Ramos (cell line): Measurements from ENCODE around the gene TMC1.

ENCODE experiments used
- in situ Hi-C: fragments of 300-500 bp; cut with MboI; formaldehyde crosslinking; loops from one replicate; pipeline ENCODE4 v1.14.3; 2022; ENCODE audit warnings: low sequenced_read_pairs; ENCODE audit not compliant: unreplicated experiment

The TMC1 gene

GRCh38 chr9:72800328-72800994, 279.1 kb downstream of the TMC1 start:
- in situ Hi-C loops: loop anchor here (25.0 kb wide), 2 partner anchors 513 to 738 kb away; partner anchors contain the start of gene C9orf57

GRCh38 chr9:72805238-72805637, 283.8 kb downstream of the TMC1 start:
- in situ Hi-C loops: loop anchor here (25.0 kb wide), 2 partner anchors 518 to 743 kb away; partner anchors contain the start of gene C9orf57

- in situ Hi-C loops: loop anchor here (25.0 kb wide), 2 partner anchors 519 to 744 kb away; partner anchors contain the start of gene C9orf57
Measured at GRCh38 chr9:72806313-72806809, 285.0 kb downstream of the TMC1 start.

- in situ Hi-C loops: loop anchor here (25.0 kb wide), 2 partner anchors 521 to 746 kb away; partner anchors contain the start of gene C9orf57
Measured at GRCh38 chr9:72807765-72808445, 286.5 kb downstream of the TMC1 start.

- in situ Hi-C loops: loop anchor here (25.0 kb wide), 2 partner anchors 521 to 746 kb away; partner anchors contain the start of gene C9orf57
Measured at GRCh38 chr9:72808446-72808768, 287.0 kb downstream of the TMC1 start.

GRCh38 chr9:72809586-72809985, 288.2 kb downstream of the TMC1 start:
- in situ Hi-C loops: loop anchor here (25.0 kb wide), 2 partner anchors 522 to 747 kb away; partner anchors contain the start of gene C9orf57

GRCh38 chr9:72812559-72813111, 291.2 kb downstream of the TMC1 start:
- in situ Hi-C loops: loop anchor here (25.0 kb wide), 2 partner anchors 525 to 750 kb away; partner anchors contain the start of gene C9orf57

GRCh38 chr9:72813544-72813943, 292.1 kb downstream of the TMC1 start:
- in situ Hi-C loops: loop anchor here (25.0 kb wide), 2 partner anchors 526 to 751 kb away; partner anchors contain the start of gene C9orf57

GRCh38 chr9:72814083-72814597, 292.7 kb downstream of the TMC1 start:
- in situ Hi-C loops: loop anchor here (25.0 kb wide), 2 partner anchors 527 to 752 kb away; partner anchors contain the start of gene C9orf57

- in situ Hi-C loops: loop anchor here (25.0 kb wide), 2 partner anchors 529 to 754 kb away; partner anchors contain the start of gene C9orf57
Measured at GRCh38 chr9:72816666-72817065, 295.3 kb downstream of the TMC1 start.

GRCh38 chr9:72817413-72817812, 296.0 kb downstream of the TMC1 start:
- in situ Hi-C loops: loop anchor here (25.0 kb wide), 2 partner anchors 530 to 755 kb away; partner anchors contain the start of gene C9orf57

GRCh38 chr9:72818385-72818784, 297.0 kb downstream of the TMC1 start:
- in situ Hi-C loops: loop anchor here (25.0 kb wide), 2 partner anchors 531 to 756 kb away; partner anchors contain the start of gene C9orf57

GRCh38 chr9:72823971-72824370, 302.6 kb downstream of the TMC1 start:
- in situ Hi-C loops: loop anchor here (25.0 kb wide), 2 partner anchors 537 to 762 kb away; partner anchors contain the start of gene C9orf57

- in situ Hi-C loops: no loop called here
Measured at GRCh38 chr9:72826996-72827949, 305.9 kb downstream of the TMC1 start.

GRCh38 chr9:72827950-72828731, 306.7 kb downstream of the TMC1 start:
- in situ Hi-C loops: no loop called here

- in situ Hi-C loops: no loop called here
Measured at GRCh38 chr9:72834994-72835393, 313.6 kb downstream of the TMC1 start.

GRCh38 chr9:72836790-72837189, 315.4 kb downstream of the TMC1 start:
- in situ Hi-C loops: no loop called here

GRCh38 chr9:72839085-72839484, 317.7 kb downstream of the TMC1 start:
- in situ Hi-C loops: no loop called here
